WERI-Rb-1 (cell line): ENCODE results near the gene ERCC6.

ENCODE experiments used
- DNase-seq: peaks from one replicate; pipeline ENCODE4 v3.0.0-alpha.2; 2020
- H3K27ac ChIP-seq: fragments of 250-450 bp; sonication (Bioruptor Pico); 2 replicates; pipeline ENCODE4 v1.5.1; 2020; ENCODE audit warnings: mild to moderate bottlenecking, moderate library complexity
- H3K27me3 ChIP-seq: fragments of 250-450 bp; sonication (Bioruptor Pico); 2 replicates; pipeline ENCODE4 v1.5.1; 2021; ENCODE audit warnings: mild to moderate bottlenecking, low read depth, moderate library complexity; ENCODE audit not compliant: insufficient read depth, severe bottlenecking
- H3K36me3 ChIP-seq: fragments of 250-450 bp; sonication (Bioruptor Pico); 2 replicates; pipeline ENCODE4 v1.5.1; 2020; ENCODE audit warnings: mild to moderate bottlenecking, moderate library complexity
- H3K4me3 ChIP-seq: 2 replicates; pipeline ENCODE4 v1.5.1; 2011; ENCODE audit warnings: low read depth, mild to moderate bottlenecking, control low read depth, low read length
- H3K9me3 ChIP-seq: fragments of 250-450 bp; sonication (Bioruptor Pico); 2 replicates; pipeline ENCODE4 v1.5.1; 2021; ENCODE audit warnings: mild to moderate bottlenecking, moderate library complexity; ENCODE audit not compliant: severe bottlenecking
- TF ChIP-seq, protein P1 (sequence below): IDR thresholded peaks from 2 replicates; pipeline ENCODE4 v1.5.1; 2011; ENCODE audit warnings: low read depth, mild to moderate bottlenecking, control low read depth, inconsistent platforms, low read length

ERCC6 gene

DNA sequence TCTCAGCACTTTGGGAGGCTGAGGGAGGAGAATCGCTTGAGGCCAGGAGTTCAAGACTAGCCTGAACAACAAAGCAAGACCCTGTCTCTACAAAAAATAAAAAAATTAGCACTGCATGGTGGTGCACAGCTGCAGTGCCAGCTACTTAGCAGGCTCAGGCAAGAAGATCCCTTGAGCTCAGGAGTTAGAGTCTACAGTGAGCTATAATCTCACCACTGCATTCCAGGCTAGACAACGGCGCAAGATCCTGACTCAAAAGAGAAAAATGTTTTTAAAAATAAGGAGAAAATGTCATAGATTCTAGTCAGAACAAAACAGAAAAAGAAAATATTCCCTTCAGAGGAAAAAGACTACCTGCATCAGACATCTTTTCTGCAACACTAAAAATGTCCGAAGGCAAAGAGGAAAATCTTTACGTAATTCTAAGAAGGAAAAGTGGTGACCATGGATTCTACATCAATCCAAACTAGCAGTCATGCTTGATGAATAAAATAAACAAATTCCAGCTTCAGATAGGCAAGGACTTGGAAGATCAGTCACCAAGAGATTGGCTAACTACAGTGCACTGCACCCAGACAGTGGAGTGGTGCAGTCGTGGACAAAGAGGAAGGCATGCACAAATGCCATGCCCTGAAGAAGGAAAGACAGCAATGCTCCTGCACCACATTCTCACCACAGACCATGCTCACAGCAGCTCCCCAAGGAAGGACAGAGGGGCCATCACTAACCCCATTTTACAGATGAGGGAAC is 54.3 kb downstream of the ERCC6 start:
- Histone ChIP-seq H3K27me3 (no peaks in the 10 kb centered on the region), H3K27ac (no peak overlapping the region), H3K9me3 (no peaks in the 10 kb centered on the region), H3K4me3 (no peak overlapping the region), H3K36me3 (no peaks in the 10 kb centered on the region)
- TF ChIP-seq, protein P1, sequence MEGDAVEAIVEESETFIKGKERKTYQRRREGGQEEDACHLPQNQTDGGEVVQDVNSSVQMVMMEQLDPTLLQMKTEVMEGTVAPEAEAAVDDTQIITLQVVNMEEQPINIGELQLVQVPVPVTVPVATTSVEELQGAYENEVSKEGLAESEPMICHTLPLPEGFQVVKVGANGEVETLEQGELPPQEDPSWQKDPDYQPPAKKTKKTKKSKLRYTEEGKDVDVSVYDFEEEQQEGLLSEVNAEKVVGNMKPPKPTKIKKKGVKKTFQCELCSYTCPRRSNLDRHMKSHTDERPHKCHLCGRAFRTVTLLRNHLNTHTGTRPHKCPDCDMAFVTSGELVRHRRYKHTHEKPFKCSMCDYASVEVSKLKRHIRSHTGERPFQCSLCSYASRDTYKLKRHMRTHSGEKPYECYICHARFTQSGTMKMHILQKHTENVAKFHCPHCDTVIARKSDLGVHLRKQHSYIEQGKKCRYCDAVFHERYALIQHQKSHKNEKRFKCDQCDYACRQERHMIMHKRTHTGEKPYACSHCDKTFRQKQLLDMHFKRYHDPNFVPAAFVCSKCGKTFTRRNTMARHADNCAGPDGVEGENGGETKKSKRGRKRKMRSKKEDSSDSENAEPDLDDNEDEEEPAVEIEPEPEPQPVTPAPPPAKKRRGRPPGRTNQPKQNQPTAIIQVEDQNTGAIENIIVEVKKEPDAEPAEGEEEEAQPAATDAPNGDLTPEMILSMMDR: no peak
- no peak for DNase-seq

DNA sequence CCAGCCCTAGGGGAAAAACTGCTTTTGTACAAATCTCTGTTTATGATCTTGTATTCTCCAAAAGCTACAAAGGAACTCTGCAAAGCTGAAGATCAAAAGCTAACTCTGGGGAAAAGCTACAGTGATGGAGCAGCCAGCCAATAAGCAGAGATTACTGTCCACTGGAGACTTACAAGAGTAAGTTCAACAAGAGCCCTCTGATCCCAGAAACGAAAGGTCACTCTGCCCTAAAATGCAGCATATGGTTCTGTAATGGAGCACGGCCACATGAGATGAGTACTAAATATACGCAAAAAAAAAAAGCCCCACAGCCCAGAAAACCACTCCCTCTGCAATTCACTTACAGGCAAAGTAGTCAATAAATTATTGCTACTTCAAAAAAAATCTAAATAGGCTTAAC is 60.1 kb downstream of the ERCC6 start:
- no peak for DNase-seq
- H3K4me3 ChIP-seq: no peak overlapping the region
- H3K27me3 ChIP-seq: no peaks in the 10 kb centered on the region
- no peaks in the 10 kb centered on the region for H3K36me3 ChIP-seq
- TF ChIP-seq, protein P1: no peak
- H3K9me3 ChIP-seq: no peaks in the 10 kb centered on the region
- no peak overlapping the region for H3K27ac ChIP-seq

DNA sequence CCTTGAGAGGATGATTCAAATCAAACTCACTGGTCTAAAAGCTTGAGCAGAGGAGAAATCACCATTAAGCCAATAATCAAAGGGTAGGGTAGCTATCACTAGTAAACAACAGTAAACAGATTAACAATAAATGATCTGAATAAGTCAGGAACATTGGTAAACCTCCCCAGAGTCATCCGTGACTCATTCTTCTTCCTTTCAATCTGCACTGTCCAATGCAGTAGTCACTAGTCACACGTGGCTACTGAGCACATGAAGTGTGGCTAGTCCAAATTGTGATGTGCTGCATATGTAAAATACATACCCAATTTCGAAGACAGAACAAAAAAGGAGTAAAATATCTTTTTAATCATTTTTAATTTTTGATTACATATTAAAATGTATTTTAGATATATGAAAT is 64.0 kb downstream of the ERCC6 start:
- Histone ChIP-seq H3K36me3 (no peaks in the 10 kb centered on the region), H3K27me3 (no peaks in the 10 kb centered on the region), H3K9me3 (no peaks in the 10 kb centered on the region), H3K4me3 (no peak overlapping the region), H3K27ac (no peak overlapping the region)
- TF ChIP-seq, protein P1: no peak
- no peak for DNase-seq

DNA sequence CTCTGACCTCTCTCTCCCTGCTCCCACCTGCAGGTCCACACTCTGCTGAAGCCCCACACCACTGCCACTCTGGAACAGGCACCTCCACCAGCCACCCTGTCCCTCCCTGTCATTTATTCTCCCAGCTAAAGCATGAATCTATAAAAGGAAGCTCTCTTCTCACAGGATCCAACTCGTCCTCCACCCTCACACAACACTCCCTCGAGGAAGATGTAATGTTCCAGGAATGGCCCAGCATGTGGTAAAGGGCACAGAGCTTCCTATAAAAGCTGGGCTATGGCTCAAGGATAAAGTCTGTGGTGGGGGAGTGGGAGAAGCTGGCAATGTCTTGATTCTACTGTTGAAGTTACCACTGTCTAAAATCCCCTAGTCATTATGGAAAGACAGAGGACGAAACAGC is 67.4 kb downstream of the ERCC6 start:
- no peak overlapping the region for H3K4me3 ChIP-seq
- no peaks in the 10 kb centered on the region for H3K36me3 ChIP-seq
- H3K9me3 ChIP-seq: no peaks in the 10 kb centered on the region
- H3K27me3 ChIP-seq: no peaks in the 10 kb centered on the region
- TF ChIP-seq, protein P1: no peak
- no peak for DNase-seq
- no peak overlapping the region for H3K27ac ChIP-seq

DNA sequence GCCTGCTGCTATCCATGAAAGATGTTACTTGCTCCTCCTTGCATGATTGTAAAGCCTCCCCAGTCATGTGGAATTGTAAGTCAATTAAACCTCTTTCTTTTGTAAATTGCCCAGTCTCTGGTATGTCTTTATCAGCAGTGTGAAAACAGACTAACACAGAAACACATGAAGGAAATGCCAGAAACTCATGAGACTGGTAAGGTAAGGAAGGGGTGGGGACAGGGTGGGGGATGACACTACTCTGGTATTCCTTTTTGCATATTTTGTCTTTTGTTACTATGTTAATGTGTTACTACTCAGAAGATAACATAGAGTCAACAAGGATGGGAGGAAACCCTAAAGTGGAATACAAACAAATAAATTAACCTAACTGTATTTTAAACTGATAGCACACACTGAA is 73.2 kb downstream of the ERCC6 start:
- H3K27ac ChIP-seq: no peak overlapping the region
- no peak for DNase-seq

More for the DNA sequence above, 73.2 kb downstream of the ERCC6 start:
- TF ChIP-seq, protein P1: no peak
- H3K27me3 ChIP-seq: no peaks in the 10 kb centered on the region
- no peak overlapping the region for H3K4me3 ChIP-seq
- no peaks in the 10 kb centered on the region for H3K9me3 ChIP-seq
- H3K36me3 ChIP-seq: no peaks in the 10 kb centered on the region
